ENCODE data around the gene RNFT1.
"Not testable (repeated sequence)": the region's sequence is repeated elsewhere in the genome, so short reads cannot be mapped to it uniquely, and the experiment has no call there.

Gene RNFT1, protein sequence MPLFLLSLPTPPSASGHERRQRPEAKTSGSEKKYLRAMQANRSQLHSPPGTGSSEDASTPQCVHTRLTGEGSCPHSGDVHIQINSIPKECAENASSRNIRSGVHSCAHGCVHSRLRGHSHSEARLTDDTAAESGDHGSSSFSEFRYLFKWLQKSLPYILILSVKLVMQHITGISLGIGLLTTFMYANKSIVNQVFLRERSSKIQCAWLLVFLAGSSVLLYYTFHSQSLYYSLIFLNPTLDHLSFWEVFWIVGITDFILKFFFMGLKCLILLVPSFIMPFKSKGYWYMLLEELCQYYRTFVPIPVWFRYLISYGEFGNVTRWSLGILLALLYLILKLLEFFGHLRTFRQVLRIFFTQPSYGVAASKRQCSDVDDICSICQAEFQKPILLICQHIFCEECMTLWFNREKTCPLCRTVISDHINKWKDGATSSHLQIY

DNA sequence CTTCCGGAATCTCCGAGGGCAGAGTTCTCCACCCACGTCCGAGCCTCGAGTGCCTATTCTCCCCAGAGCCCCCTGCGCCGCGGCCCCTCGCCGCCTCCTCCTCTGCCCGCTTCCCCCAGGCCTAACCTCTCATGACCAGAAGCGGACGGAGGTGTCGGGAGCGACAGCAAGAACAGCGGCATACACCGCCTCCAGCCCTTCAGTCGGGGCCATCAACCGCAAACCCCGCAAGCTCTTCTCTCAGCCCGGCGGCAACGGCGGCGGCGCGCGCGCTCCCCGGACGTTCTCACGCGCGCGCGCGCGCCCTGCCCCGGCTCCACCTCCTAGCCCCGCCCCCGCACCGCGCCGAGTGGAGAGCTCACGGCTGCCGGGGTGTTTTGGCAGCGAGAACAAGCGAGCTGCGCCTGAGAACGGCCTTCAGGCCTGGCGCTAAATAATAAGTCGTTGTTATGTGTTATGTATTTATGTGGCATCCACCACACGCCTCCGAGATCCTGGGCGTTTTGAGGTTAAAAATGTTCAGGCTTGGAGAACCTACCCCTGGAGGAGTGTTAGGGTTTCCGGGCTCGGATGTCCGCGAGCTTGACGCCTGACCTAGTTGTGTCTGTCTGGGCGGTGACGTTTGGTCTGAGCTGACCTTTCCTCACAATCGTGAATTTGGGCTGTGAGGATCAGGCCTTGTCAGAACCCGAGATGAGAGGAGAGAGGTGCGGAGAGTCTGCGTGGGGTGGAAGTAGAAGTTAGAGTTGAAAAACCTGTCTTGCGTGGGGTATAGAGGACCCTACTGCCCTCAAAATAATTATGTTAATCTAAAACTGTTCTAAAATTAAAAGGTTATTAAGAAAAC, at the start of gene RNFT1:
TSS of gene RNFT1 (minus strand) at position 259 of the 847 bp plus-strand sequence. CDS start at position 182, 77 bp downstream.
- DNase-seq: peak; percentile 95 to 96

DNA sequence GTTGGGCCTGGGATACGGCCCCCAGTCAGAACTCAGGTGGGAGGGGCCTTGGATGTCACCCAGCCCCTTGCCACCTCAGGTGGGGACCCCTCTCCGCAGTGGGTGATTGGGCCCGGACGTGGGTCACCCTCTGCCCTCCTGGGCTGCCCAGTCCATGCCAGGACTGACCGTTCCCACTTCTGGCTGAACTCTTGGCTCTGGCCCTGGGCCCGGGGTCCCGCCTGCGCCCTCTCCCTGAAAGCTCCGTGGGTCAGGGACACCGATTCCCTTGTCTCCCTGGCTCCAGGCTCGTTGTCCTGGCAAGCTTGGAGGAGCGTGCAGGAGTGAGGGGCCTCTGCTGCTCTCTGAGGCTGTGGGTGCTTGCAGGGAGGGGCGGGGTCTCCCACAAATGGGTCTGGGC, 44.8 kb upstream of the RNFT1 start:
- DNase-seq: not testable (repeated sequence)

DNA sequence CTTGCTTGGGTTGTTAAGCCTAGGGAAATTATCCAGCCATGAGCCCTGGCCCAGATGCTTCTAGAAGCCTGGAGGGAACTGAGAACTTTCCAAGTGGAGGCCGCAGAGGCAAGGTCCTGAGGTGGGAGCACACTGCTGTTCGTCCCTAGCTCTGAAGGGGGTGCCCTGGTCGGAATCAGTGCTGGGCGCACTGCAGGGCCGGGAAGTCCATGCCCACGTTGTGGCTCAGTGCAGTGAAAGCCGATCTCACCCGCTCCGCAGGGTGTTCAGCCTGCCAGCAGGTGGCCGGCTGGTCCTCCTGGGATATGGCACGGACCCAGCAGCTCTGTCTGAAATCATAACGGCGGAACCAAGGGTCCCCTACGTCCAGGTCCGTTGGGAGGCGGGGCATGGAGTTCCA, 43.8 kb upstream of the RNFT1 start:
- not testable (repeated sequence) for DNase-seq

DNA sequence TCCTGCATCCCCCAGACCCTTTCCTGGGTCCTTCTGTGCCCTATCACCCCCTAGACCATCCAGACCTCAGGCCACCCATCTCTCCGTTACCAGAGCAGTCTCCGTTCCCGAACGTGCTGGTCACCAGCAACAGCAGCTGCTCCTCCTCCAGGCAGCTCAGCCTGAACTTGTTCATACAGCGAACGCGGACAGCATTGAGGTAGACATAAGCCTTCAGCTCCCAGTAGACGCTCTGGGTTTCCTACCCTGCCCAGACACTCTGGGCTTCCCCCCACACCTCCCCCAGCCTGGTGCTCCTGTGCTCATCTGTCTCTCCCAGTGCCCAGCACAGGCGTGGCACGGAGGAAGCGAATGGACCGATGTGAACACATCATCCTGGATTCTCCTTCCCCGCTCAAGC, 41.6 kb upstream of the RNFT1 start:
- no peak for DNase-seq

DNA sequence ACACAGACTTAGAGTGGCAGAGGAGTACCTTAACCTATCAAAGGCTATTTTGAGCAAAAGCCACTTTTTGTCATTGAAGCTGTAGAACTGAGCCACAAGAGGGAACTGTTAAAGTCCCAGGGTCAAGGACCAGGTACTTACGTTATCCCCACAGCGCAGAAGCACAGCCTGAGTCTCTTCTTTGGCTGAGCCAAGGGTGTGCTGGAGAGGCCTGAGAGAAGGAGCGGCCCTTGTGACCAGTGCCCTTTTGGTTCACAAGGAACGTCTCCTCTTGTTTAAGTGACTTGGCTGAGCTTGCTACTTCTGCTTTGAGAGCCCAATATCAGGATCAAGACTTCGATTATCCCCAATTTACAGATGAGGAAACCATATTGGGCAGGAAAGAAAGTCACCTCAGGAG, 40.0 kb upstream of the RNFT1 start:
- DNase-seq: not testable (repeated sequence)

DNA sequence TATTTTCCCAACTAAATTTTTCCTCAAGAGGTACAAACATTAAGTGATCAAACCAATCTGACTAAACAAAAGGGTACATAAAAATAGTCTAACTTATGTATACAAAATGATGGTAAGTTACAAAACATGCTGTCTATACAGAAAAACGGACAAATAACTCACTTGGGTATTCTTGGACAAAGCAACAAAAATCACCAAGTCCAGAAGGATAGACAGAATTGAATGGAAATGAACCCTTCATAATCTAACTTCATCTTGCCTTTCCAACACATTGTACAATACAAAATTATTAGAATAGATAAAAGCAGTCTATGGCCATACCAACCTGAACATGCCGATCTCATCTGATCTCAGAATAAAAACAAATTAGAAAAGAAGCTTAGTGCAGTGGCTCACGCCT, 37.9 kb upstream of the RNFT1 start:
- DNase-seq: not testable (repeated sequence)

GRCh38 chr17:59996608-59997007, 32.1 kb upstream of the RNFT1 start:
- not testable (repeated sequence) for DNase-seq

GRCh38 chr17:59975166-59975565, 10.6 kb upstream of the RNFT1 start:
- not testable (repeated sequence) for DNase-seq

- DNase-seq: not testable (repeated sequence)
These were observed 8.9 kb upstream of the RNFT1 start for GRCh38 chr17:59973483-59973882.

- no peak for DNase-seq
These were observed 8.2 kb upstream of the RNFT1 start for GRCh38 chr17:59972778-59973177.

- DNase-seq: not testable (repeated sequence)
These were observed 7.2 kb upstream of the RNFT1 start for GRCh38 chr17:59971771-59972170.

GRCh38 chr17:59963738-59964481, 630 bp downstream of the RNFT1 start:
- peak; percentile 71 for DNase-seq

- no peak for DNase-seq
These were observed 1.7 kb downstream of the RNFT1 start for GRCh38 chr17:59962739-59963318.

- not testable (repeated sequence) for DNase-seq
These were observed 5.0 kb downstream of the RNFT1 start for GRCh38 chr17:59959574-59959973.

DNA sequence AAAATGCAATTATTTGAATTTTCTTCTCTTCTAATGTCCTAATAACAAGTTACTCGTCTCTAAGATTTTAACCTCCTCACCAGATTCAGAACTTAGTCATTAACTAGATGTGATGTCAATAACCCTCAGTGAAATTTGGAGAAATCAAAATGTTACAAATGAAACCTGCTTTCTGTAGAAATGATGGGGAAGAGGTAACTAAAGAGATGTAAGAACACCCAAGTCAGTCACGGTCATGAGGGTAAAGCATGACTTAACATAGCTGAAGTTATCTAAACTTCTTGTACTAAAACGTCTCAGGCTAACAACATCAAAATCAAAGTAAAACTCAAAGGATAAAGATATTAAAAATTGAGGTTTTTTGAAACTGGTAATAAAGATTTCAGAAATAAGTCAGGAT, 9.7 kb downstream of the RNFT1 start:
- DNase-seq: no peak

DNA sequence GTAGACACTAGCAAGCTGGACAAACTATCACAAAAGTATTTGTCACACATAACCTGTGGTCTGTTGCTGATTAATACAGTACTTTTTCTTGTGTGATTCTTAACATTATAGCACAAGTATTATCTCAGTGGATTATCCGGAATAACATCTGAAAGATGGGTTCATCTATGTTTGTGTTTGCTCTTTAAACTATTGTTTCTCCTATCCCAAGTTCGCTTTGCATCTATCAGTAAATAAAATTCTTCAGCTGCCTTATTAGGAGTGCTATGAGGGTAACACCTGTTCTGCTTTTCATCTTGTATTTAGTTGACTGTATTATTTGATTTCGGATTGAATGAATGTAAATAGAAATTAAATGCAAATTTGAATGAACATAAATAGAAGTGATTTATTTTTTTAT, 14.5 kb downstream of the RNFT1 start:
- no peak for DNase-seq

- not testable (repeated sequence) for DNase-seq
These were observed 17.2 kb downstream of the RNFT1 start for GRCh38 chr17:59947310-59947709.

DNA sequence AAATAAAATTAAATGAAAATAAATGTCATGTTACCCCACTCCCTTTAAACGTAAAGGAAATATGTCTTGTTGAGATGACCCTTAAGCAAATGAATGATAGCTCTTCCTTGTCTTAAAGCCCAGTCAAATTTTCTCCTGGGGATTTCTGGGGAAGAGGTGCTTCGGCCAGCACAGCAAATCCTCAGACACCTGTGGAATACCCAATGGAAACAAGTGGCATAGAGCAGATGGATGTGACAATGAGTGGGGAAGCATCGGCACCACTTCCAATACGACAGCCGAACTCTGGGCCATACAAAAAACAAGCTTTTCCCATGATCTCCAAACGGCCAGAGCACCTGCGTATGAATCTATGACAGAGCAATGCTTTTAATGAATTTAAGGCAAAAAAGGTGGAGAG, 18.1 kb downstream of the RNFT1 start:
- DNase-seq: not testable (repeated sequence)

DNA sequence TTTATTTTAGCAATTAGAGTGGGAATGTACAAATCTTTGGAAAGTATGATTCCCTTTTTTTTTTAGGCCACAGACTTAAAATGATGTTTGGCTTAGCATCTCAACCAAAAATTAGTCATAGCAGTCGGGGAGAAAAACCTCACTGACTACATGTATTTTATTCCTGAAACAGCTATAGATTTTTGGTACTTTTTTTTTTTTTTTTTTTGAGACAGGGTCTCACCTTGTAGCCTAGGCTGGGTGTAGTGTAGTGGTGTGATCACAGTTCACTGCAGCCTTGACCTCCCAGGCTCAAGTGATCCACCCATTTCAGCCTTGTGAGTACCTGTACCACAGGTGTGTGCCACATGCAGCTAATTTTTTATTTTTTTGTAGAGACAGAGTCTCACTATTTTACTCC, 23.4 kb downstream of the RNFT1 start:
- DNase-seq: peak; percentile 34 to 37

- not testable (repeated sequence) for DNase-seq
These were observed 23.8 kb downstream of the RNFT1 start for GRCh38 chr17:59940697-59941096.

- not testable (repeated sequence) for DNase-seq
These were observed 31.2 kb downstream of the RNFT1 start for GRCh38 chr17:59933317-59933716.

DNA sequence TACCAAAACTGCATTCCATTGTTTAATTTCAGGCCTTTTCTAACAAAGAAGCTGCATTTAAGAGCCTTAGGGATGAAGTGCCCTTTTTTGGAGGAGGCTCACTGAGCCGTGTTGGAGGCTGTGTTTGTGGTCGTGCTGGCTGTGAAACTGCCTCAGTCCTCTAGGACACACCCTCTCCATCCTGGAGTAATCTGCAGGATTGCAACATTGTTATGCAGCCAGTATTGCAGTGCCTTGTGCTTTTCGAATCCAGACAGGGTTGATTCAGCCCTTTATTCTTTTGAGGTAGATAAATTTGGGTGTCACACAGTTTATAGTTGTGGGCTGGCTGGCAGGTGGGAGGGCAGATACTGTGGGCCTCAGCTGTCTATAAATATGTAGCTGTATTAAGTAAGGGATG, 33.8 kb downstream of the RNFT1 start:
- DNase-seq: not testable (repeated sequence)

GRCh38 chr17:59930121-59930520, 34.4 kb downstream of the RNFT1 start:
- not testable (repeated sequence) for DNase-seq
